GM13976 (cell line): ENCODE measurements around the gene COQ5.
A peak's percentile ranks its signal among the peaks of the same experiment; 100 is the strongest.

ENCODE experiments used
- DNase-seq: peaks from one replicate; pipeline ENCODE4 v3.0.0; 2012; ENCODE audit warnings: low spot score
- in situ Hi-C: fragments of 300-500 bp; cut with MboI; formaldehyde crosslinking; loops from one replicate; pipeline ENCODE4 v1.12.0; 2022; ENCODE audit warnings: low sequenced_read_pairs, mixed read lengths, inconsistent platforms; ENCODE audit not compliant: unreplicated experiment
- TF ChIP-seq, protein P1 (sequence below): IDR thresholded peaks from 2 replicates; pipeline ENCODE4 v1.5.1; 2012; ENCODE audit warnings: borderline replicate concordance, mild to moderate bottlenecking; ENCODE audit not compliant: insufficient read depth; ENCODE audit errors: extremely low read depth, missing control alignments, control extremely low read depth

The COQ5 gene

DNA sequence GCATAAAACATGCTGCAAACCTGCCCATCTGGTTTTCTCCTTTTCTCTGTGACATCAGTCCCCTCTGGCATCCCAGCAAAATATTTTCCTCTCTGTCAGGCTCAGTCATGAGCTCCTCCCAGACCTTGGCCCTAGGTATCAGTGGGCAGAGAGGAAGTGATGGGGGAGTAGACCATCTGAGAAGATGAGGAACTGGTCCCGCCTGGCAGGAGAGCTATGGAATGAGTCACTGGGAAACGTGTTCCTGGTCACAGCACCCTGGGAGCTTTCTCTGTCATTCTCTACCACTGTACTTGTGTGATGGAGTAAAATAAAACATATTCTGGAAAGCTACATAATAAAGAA is 54.4 kb downstream of the COQ5 start:
- in situ Hi-C loops = no loop called here
- DNase-seq = no peak
- TF ChIP-seq, protein P1, sequence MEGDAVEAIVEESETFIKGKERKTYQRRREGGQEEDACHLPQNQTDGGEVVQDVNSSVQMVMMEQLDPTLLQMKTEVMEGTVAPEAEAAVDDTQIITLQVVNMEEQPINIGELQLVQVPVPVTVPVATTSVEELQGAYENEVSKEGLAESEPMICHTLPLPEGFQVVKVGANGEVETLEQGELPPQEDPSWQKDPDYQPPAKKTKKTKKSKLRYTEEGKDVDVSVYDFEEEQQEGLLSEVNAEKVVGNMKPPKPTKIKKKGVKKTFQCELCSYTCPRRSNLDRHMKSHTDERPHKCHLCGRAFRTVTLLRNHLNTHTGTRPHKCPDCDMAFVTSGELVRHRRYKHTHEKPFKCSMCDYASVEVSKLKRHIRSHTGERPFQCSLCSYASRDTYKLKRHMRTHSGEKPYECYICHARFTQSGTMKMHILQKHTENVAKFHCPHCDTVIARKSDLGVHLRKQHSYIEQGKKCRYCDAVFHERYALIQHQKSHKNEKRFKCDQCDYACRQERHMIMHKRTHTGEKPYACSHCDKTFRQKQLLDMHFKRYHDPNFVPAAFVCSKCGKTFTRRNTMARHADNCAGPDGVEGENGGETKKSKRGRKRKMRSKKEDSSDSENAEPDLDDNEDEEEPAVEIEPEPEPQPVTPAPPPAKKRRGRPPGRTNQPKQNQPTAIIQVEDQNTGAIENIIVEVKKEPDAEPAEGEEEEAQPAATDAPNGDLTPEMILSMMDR = no peak

DNA sequence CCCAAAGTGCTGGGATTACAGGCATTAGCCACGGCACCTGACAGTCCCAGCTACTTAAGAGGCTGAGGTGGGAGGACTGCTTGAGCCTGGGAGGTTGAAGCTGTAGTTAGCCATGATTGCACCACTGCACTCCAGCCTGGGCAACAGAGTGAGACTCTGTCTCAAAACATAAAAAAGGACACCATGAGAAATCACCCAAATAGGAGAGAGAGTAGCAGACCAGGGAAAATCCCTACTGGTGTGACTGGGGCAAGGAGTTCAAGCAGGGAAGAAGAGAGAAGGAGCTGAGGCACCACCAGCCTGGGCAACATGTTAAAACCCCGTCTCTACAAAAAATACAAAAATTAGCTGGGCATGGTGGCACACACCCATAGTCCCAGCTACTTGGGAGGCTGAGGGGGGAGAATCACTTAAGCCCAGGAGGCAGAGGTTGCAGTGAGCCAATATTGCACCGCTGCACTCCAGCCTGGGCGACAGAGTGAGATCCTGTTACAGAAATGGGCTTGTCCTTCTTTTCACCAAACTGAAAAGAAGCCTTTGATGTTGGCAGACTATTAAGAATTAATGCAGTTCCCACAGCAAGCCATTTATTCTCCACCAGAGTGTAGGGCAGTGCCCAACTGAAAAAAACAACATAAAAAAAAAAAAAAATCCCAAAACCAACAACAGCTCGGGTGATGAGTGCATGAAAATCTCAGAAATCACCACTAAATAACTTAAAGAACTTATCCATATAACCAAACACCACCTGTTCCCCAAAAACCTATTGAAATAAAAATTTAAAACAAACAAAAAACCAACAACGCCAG is 54.9 kb downstream of the COQ5 start:
- DNase-seq = no peak
- in situ Hi-C loops = no loop called here
- TF ChIP-seq, protein P1 = no peak

DNA sequence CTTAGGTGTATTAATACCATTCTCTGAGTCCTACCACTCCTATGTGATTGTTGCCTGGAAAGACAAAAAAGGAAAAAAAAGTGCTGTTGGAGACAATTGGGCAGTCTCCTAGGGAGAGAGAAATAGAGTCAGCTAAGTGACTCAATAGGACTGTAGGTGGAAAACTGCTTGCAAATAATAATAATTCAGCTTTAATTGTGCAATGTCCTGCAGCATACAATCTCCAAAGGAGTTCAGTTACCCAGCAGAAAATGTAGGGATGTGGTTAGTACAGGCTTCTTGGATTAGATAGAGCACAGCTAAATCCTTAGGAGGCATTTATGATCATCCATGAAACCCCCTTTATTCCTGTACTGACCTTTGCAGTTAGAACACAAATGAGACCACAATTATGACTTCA is 56.4 kb downstream of the COQ5 start:
- in situ Hi-C loops = no loop called here
- TF ChIP-seq, protein P1 = no peak
- DNase-seq = no peak

DNA sequence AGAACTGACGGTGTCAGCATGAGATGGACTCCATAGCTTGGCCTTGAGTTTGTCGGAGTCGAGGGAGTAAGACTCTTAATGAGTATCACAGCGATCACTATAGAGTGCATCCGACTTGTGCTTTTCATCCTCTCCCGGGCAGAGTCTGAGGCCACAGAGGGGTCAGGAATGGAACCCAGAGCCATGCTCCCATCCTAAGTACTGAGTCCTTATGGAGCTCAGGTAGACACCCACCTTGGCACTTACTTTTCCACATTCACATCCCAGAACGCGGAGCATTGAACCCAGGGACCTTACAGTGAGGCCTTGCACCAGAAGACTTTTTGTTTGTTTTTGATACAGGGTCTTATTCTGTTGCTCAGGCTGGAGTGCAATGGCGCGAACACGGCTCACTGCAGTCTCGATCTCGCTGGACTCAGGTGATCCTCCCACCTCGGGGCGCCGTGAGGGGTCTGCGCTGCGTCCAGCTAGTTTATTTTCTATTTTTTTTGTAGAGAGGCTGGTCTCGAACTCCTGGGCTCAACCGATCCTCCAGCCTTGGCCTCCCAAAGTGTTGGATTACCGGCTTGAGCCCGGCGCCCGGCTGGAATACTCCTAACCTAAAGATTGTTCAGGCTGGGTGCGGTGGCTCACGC is 58.7 kb downstream of the COQ5 start:
- DNase-seq = no peak
- in situ Hi-C loops = no loop called here
- TF ChIP-seq, protein P1 = no peak

DNA sequence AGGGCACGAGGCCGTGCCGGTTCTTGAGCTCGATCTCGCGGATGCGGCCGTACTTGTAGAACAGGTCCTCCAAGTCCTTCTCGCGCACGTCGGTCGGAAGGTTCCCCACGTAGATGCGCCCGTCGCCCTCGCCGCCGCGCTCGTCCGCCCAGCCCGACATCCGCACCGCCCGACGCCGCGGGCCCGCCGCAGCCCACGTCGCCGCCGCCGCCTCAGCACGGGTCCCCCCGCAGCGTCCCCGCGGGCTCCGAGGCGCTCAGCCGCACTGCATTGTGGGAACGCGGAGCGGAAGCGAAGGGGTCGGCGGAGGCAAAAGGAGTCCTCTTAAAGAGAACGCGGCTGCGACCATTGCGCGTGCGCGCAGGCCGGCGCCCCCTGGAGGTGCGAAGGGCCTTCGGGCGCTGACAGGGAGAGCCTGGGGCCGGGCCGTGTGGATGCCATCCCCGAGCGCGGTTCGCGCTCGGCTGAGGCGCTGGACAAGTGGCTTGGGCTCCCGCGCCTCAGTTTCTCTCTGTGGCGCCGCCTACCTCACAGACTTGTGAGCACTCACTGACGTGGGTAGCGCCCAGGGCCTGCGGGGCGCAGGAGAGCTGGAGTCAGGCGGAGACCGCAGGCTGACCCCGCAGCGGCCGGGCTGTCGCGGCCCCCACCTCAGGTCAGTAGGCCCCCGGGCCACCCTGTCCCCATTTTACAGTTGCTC is 59.4 kb downstream of the COQ5 start, which contains the start of gene SRSF9:
Gene SRSF9, minus strand, starts transcription at position 299 of the 700 bp plus-strand sequence. Its CDS starts 139 bp downstream, at position 160.
- peak; percentile 100 for DNase-seq
- TF ChIP-seq, protein P1 = peak; percentile 89
- in situ Hi-C loops = no loop called here

DNA sequence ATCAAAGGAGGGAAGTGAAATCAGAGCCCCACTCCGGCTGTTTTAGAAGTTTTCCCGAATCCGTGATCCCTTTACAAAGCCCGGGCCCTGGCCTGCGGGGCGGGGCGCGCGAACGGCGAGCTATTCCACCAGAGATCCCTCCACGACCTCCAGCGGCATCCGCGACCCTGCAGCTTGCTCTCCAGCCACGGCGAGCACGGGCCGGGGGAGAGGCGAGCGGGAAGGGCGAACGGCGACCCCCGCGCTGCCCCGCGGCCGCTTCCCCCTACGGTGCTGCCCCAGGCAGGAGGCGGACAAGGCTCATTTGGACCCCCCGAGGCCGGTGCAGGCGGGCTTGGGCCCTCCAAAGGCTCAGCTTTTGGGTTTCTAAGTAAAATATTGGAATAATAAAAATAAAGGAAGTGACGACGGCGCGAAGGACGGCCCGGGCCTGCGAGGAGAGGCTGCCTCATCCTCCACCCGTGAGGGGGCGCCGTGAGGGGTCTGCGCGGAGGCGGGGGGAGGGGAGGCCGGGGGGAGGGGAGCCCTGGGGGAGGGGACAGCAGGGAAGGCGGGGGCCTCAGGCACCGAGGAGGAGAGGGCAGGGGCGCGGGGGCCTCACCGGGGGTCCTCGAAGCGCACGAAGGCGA is 60.0 kb downstream of the COQ5 start:
- in situ Hi-C loops = no loop called here
- peak; percentile 76 for DNase-seq
- TF ChIP-seq, protein P1 = peak; percentile 21
